ENCODE results near the gene SLK.
A peak's percentile ranks its signal among the peaks of the same experiment; 100 is the strongest.

SLK gene

DNA sequence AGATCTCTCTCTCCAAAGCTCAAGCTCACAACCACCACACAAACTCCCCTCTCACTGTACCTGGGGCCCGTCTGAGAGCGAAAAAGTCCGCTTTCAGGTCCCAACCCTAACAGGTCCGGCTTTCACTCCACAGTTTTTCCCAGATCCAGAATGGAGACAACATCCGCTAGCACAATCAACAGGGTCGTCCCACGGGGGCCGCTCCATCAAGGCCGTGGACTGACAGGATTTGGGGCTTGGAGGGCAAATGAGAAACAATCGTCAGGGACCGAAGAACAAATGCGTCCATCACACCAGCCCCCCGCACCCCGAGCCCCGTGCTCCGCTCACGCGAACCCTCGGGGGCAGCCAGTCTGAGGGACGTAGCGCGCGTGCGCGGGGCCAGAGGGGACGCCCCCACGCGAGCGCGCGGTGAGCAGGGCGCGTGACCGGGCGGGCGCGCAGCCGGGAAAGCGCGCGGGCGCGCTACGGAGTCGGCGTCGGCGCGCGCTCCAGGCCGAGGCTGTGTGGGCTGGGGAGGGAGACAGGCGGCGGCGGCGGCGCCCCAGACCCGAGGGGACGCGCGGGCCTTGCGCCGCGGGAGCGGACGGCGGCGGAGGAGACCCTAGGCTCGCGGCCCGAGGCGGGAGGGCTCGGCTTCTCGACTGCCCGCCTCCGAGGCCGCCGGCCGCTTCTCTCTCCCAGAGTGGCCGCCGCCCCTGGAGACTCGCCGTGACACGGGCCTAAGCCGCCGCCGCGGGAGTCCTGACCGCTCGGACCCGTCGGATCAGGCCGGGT, at the start of gene SLK:
SLK (plus strand) TSS at position 470 of the 777 bp plus-strand sequence. CDS start 606 bp downstream, outside the sequence.
- peak within 1 kb of the TSS; percentile 88 for H3K4me3 ChIP-seq
- peak; percentile 83 for DNase-seq (ENCODE audit: low spot score)
- TF ChIP-seq, protein P1, sequence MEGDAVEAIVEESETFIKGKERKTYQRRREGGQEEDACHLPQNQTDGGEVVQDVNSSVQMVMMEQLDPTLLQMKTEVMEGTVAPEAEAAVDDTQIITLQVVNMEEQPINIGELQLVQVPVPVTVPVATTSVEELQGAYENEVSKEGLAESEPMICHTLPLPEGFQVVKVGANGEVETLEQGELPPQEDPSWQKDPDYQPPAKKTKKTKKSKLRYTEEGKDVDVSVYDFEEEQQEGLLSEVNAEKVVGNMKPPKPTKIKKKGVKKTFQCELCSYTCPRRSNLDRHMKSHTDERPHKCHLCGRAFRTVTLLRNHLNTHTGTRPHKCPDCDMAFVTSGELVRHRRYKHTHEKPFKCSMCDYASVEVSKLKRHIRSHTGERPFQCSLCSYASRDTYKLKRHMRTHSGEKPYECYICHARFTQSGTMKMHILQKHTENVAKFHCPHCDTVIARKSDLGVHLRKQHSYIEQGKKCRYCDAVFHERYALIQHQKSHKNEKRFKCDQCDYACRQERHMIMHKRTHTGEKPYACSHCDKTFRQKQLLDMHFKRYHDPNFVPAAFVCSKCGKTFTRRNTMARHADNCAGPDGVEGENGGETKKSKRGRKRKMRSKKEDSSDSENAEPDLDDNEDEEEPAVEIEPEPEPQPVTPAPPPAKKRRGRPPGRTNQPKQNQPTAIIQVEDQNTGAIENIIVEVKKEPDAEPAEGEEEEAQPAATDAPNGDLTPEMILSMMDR (IDR thresholded peaks at IDR 0.05): no peak
- peak within 1 kb of the TSS; percentile 95 to 98 for H3K27ac ChIP-seq

DNA sequence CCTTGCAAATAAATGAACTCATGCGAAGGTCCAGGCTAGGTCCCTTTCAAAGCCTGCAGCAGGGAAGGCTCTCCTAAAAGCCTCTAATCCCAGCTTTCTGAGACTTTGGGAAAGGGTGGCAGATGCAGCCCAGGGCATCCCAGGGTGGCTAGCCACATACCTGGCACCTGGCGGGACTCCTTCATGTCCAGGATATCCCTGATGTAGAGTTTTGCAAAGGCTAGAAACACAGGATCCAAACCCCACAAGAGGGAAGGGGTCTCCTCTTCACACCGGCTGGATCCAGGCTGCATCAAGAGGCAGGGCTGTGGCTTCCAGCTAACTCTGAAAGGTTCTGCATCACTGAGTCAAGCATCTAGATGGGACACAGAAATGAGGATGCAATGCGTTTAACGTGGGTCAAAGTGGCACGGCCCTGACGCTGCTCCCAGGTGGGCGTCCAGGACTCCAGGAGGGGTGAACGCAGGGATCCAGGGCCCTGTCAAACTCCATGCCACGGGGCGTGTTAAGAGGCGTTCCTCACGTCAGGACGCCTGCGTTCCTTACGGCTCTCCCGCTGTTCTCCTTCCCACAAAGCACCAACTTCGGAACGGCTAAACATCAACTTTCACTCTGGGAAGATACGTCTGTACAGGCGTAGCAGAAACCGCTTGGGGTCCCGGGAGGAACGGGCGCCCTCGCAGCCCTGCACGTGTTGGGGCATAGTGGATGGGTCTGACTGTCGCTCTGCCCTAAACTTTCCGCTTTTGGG, 49.5 kb upstream of the SLK start:
- peak overlapping the region; percentile 84 for H3K4me3 ChIP-seq
- DNase-seq (ENCODE audit: low spot score): no peak
- H3K27ac ChIP-seq: peak overlapping the region; percentile 94 to 97
- TF ChIP-seq, protein P1 (IDR thresholded peaks at IDR 0.05): no peak

DNA sequence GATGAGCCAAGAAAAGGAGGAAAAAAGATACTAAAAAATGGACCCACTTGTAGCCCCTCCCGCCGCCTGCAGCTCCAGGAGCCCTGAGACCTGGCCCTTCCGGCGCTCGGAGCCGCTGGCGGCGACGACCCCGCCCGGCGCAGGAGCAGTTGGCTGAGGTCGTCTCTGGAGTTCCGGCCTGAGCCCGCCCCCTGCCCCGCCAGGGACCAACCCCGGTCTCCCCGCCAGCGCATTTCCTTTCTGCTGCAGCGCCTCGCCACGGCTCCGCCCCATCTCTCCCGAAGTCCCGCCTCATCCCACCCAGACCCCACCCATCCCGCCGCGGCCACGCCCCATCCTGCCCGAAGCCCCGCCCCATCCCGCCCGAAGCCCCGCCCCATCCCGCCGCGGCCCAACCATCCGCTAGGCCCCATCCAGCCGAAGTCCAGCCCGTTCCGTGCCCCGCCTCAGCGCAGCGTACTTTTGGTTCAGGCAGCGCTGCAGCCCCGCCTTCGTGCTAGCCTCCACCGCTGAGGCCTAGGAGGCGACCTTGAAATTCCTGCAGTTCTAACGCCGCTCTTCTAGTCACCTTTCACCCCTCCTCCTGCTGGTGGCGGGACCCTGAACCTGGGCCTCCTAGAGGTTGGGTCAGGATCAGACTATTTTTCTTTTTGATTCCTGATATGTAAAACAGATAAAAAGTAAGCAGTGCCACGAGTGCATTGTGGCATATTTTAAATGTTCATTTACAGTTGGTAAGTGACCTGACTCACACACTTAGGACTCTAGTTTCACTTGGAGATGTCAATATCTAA, 48.7 kb upstream of the SLK start, which contains the start of gene STN1:
STN1 (minus strand) TSS at position 132 of the 794 bp plus-strand sequence. CDS start 590 bp downstream, outside the sequence.
- peak; percentile 98 for DNase-seq (ENCODE audit: low spot score)
- peak within 1 kb of the TSS; percentile 84 for H3K4me3 ChIP-seq
- TF ChIP-seq, protein P1 (IDR thresholded peaks at IDR 0.05): no peak
- peak within 1 kb of the TSS; percentile 94 to 97 for H3K27ac ChIP-seq

DNA sequence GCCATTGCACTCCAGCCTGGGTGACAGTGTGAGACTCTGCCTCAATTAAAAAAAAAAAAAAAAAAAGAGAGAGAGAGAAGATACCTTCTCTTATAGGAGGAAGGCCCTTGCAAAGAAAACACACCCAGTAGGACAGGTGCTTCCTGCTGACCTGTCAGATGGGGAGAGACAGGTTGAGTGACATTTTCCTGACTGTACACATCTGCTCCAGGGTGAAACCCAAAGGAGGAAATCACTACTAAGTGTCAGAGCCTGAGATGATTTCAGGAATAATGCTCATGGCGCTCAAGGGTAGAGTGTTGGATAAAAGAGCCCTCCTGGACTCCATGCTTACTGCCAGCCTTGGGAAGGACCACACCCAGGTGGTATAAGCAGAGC, 47.3 kb upstream of the SLK start:
- TF ChIP-seq, protein P1 (IDR thresholded peaks at IDR 0.05): no peak
- DNase-seq (ENCODE audit: low spot score): no peak
- Histone ChIP-seq H3K4me3 (no peak overlapping the region), H3K27ac (no peak overlapping the region)

DNA sequence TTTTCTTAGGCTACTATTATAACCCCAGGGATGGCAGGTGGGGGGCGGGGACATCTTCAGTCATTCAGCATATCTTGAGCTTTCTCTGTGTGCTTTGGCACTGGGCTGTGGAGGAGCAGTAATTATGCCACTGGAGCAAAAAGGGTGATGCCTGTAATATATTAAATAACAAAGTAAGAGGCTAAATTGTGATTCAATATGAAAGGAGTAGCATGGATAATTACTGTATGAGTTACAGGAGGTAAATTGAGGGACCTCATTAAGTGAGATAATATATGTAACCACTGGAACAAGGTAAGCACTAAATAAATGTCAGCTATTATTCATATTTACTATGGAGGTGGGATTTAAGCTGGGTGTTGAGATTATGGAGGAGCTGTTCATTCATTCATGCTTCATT, 45.7 kb upstream of the SLK start:
- no peak overlapping the region for H3K27ac ChIP-seq
- TF ChIP-seq, protein P1 (IDR thresholded peaks at IDR 0.05): no peak
- DNase-seq (ENCODE audit: low spot score): no peak
- H3K4me3 ChIP-seq: no peak overlapping the region

DNA sequence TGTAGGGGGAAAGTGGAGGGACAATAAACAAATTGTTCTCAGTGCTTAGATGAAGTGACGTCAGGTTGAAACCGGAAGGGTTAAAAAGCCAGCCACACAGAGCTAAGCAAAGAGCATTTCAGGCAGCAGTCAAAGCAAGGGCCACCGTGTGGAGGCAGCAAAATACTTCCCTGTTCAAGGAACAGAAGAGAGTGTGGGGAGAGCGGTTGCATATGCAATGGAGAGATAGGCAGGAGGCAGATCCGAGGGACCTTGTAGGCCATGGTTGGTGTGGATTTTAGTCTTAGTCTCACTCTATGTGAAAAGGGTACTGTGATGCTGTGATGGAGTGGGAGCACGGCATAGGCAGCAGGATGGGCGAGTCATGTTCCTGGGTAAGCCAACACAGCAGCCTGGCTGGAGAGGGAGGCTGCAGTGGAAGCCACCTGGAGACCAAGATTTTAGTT, 45.2 kb upstream of the SLK start:
- Histone ChIP-seq H3K27ac (no peak overlapping the region), H3K4me3 (no peak overlapping the region)
- DNase-seq (ENCODE audit: low spot score): no peak
- TF ChIP-seq, protein P1 (IDR thresholded peaks at IDR 0.05): no peak
